ENCODE measurements around the gene PARP4.
"Not testable (repeated sequence)": the region's sequence is repeated elsewhere in the genome, so short reads cannot be mapped to it uniquely, and the experiment has no call there.

Gene PARP4

DNA sequence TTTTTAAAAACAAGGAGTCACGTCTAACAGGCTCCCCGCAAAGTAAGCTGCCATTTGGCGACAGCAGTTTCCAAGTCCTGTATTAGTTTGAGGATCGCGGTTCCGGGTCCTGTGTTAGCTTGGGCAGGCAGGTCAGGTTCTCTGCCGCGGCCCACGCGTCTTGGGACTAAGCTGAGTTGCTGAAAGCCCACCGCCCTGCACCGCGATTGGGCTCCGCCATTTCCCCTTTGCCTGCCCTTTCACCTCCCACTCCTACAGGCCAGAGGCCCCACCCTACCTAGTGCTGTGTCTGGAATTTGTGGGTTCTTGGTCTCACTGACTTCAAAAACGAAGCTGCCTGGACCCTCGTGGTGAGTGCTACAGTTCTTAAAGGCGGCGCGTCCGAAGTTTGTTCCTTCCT lies 6.8 kb downstream of the PARP4 start:
- DNase-seq: no peak

DNA sequence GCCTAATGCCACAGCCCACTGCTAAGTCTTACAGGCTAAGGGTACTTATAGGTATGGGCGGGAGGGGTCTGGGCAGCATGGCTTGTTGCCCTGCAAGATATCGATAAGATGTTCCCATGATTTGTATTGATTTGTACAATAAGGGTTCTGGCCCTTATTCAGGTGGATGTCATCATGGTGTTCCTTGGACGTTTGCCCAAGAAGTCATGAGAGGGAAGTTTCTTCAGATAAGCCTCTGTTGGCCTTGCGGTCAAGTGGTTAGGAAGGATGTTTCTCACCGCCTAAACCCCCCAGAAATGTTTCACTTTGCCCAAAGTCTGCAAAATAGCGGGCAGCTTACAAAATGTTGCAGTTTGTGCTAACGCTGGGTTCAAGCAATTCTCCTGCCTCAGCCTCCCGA lies 7.3 kb downstream of the PARP4 start:
- no peak for DNase-seq

DNA sequence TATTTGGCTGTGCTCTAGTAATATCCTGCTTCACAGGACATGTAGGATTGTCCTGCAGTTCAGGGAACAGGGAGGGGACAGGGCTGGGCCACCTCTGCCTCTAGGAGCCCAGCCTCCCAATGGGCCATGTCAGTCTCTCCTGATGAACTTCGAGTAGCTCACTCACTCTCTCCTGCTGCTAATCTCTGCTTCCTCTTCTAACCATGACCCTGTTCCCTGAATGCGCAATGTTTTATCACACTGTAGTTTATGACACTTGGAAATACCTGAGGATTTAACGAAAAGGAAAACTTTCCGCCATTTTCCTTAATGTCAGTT lies 9.2 kb downstream of the PARP4 start:
- DNase-seq: no peak

DNA sequence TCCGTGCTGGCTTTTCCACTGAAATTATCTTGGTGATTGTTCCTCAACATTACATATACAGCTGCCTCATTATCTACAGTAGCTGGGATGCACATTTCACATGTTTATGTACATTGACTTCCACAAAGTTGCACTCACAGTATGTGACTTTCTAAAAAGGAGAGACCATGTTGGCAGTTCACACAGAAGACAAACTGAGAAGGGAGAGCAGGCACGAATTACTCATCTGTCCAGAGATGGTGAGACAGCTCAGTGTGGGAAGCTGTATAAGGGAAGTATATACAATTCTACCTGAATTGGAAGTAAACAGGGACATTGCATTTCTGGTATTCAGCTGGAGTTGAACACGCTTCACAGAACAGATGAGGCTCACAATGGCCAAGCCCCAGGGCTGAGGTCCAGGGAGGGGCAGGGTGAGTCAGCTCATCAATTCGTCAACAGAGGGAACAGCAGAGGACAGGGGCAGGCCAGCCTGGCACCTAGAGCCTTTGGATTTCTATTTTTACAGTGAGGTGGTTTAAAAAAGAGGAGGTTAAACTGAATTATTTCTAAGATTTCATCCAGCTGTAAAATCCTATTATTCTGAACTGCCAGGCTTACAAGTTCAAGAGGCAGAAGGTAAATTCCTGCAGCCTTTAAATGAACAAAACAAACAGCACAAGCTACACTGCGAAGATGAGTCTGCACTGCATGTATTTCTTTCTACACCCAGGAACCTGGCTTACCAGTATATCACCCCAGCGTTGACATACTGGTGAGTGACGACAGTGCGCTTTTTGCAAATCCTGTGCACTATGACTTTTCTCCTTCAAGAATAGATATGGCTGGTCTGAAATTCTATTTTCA lies 9.8 kb downstream of the PARP4 start:
- no peak for DNase-seq

DNA sequence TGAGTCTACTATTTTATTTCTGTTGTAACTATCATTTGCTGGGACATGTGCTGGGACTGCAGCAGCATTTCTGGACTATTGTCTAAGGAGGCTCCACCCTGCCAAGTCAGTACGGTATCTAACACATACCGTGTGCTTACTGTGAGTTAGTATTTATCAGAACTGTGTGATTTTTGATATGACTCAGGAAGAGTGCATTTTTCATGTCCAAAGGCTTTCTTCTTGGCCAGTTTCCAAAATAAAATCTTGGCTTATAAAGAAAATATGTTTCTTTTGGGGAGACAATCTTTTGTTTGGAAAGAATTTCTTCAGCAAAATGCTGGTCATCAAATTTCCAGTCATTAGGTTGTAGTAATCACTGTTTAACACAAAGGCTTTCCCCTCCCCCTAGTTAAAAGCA lies 11.6 kb downstream of the PARP4 start:
- DNase-seq: no peak

DNA sequence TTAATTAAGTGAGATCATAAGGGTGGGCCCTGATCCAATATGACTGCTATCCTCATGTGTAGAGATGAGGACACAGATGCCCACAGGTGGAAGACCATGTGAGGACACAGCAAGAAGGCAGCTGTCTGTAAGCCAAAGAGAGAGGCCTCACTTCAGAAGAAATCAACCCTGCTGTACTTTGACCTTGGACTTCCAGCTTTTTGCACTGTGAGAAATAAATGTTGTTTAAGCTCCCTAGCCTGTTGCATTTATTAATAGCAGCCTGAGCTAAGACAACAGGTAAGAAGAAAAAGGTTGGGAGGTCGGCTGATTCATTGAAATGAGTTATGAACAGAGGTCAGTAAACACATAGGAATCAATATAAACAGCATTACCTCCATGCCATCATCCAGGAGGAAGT lies 14.8 kb downstream of the PARP4 start:
- DNase-seq: no peak

DNA sequence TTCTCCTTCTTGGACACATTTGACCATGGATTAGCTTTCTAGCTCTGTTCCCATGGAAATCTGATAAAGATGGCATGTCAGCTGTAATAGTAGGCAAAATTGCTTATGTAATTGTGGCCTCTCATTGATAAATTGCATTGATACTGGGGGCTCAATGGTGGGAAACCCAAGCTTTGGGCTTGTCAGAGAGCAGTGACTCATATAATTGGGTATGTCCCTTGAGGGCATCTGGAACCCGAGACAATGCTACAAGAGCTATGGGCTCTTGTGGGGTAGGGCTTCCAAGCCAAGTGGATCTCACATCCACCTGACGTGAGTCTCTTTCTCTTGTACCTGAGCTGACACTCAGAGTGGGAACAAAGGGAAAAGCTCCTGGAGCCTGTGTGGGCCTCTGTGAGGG lies 16.3 kb downstream of the PARP4 start:
- DNase-seq: not testable (repeated sequence)

DNA sequence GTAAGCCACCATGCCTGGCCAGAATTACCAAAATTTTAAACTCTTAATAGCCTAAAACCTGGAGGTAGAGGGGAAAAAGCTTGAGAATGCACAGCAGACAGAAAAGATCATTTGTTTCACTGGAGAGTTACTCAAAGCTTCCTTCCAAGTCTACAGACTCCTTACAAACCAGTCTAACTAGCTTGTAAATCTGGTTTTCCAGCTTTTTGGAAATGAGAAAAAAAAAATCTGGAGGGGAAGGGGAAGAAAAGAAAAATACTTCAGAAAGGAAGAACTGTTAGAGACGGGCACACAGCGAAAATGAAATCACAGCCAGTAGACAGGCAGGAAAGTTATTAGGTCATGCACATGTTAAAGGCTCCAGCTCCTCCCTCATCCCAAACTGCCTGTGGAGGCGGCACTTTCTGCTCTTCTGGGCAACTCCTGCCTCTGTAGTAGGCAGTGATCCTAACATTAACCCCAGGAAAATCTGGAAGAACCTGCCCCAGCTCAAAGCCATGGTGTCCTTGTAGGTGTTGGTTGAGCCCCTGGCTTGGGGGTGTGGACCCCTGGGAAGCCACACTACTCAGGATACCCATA lies 17.3 kb downstream of the PARP4 start:
- no peak for DNase-seq

DNA sequence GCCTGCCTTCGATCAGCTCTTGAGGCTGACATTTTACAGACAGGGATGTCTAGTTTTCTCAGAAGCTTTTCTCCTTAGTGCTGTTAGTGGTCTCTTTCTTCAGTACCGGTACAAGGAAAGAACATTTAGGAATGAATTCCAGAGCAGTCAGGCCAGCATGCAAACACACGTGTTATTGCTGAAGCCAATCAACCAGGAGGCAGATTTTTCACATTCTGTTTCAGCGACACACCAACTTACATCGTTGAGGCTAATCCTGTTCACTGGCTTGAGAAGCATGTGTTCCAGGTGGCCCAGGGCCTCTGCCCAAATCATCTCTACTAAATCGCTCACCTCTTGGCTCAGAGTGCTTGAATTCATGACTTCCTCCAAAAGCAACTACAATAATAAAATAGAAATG lies 19.2 kb downstream of the PARP4 start:
- DNase-seq: no peak

DNA sequence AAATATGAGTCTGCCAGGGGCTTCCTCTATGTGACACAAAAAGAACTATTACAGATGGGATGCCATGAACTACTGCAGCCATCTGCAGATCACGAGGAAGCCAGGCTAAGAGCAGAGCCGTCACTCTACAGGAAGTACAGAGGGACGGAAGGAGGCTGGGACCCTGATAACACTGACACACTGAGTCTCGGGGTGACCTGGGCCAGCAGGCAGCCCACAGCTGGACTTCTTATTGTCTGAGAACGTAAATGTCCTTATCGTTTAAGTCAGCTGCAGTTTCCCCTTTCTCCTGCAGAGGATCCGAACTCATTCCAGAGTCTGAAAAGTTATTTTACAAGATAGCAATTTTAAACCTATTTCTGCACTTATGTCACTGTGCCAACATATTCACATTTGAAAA lies 20.7 kb downstream of the PARP4 start:
- no peak for DNase-seq

DNA sequence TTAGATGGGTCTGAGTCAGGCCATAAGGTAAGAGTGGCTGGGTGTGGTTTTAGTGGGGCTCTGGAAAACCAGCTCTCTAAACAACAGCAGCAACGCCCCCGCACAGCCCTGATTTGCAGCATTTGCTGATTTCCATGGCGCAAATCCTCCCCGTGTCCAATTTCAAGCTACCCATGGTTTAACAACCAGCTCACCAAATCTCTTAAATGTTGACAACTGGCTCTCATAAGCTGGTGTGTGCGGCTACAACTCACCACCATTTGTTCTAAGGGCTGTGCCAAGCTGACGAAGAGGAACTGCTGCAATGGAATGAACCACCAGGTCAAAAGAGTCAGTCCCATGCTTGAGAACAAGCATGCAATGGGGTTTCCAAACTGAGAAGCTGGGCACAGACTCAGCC lies 22.9 kb downstream of the PARP4 start:
- no peak for DNase-seq

DNA sequence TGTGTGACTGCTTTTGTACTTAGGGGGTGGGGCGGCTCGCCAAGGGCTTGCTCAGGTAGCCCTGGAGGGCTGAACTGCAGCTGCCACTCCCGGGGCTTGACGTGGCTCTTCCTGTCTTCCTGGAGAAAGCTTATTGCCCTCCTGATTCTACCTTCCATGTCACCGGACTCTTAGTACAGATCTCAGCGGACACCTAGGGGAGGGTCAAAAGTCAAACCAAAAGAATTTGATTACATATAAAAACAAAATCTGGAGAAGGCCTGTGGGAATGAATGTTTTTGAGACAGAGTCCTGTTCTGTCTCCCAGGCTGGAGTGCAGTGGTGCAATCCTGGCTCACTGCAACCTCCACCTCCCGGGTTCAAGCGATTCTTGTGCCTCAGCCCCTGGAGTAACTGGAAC lies 24.5 kb downstream of the PARP4 start:
- not testable (repeated sequence) for DNase-seq

DNA sequence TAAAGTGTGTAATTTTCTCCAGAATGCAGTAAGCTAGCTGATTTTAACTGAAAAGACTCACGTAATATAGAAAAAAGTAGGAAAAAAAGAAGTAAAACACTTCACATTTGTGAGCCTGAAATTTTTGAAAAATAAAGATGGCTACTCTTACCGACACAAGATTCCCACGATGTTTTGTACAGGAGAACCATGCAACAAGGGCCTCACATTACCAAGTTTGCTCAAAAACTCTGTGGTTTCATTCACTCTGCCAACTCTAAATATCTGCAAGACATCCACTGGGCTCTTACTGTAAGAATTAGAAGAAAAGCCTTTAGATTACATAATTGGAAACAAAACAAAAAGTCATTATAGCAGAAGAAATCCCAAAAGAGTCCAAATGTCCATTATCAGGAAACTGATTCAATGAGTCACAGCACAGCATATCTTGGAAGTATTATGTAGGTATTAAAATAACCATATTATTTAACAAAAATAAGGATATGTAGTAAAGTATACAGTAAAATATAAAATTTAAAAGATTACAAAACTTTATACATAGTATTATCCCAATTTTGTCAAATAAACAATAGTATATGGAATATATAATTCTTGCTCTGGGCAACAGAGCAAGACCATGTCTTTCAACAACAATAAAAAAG lies 26.4 kb downstream of the PARP4 start:
- not testable (repeated sequence) for DNase-seq

DNA sequence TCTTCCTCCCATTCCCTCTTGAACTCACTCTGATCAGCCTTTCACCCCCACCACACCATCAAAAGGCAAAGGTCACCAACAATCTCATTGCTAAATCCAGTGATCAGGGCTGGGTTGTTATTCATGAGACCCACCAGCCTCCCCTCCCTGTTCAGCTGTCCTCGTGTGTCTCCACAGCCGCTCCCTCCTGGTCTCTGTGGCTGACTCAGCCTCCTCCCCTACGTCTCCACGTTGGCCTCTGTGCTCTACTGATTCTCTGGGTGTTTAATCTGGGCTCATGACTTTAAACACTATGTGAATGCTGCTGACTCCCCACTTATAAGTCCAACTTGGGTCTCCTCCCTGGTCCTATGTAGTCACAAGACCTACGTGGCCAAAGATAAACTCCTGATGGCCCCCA lies 38.9 kb downstream of the PARP4 start:
- DNase-seq: no peak

DNA sequence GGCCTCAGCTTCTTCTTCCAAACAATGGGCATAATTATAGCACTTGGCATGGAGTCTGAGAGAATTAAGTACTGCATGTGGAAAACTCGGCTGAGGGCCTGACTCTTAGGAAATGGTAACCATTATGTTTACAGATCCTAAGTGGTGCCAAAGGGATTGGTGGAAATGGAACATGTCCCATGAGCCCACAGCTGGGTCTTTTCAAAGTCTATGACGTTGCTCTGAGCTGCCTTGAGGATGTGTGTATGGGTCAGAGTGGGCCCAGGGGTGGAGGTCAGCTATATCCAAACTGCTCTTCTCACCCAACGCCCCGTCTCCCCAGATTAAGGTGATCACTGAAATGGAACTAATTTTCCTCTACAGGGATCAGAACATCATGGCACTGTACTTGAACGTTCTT lies 40.4 kb downstream of the PARP4 start:
- DNase-seq: not testable (repeated sequence)

DNA sequence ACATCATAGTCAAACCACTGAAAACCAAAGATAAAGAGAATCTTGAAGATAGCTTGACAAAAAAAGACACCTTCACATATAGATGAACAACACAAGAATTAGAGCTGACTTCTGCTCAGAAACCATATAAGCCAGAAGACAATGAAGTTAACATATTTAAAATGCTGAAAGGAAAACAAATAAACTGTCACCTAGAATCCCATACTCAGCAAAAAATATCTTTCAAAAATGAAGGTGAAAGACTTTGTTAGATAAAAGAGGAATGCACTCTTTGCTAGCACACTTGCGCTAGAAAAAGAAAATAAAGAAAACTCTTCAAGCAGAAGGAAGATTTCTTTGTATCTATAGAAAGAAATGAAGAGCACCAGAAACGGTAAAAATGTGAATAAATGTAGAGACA lies 49.5 kb downstream of the PARP4 start:
- DNase-seq: no peak

DNA sequence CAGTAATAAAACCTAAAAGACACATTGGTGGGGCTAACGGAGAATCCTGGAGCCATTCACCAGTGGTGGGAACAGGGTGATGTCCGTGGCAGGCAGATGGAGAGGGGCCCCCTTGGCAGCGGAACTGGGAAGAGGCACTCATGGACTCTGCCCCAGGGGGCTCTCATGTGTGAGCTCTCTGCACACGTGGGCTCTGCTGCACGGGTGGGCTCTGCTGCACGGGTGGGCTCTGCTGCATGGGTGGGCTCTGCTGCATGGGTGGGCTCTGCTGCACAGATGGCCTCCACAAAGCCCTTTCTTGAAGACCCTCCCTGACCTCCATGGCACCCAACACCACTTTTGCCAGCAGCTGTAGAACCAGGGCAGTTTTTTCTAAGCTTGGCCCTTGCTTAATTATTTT lies 52.3 kb downstream of the PARP4 start:
- no peak for DNase-seq

DNA sequence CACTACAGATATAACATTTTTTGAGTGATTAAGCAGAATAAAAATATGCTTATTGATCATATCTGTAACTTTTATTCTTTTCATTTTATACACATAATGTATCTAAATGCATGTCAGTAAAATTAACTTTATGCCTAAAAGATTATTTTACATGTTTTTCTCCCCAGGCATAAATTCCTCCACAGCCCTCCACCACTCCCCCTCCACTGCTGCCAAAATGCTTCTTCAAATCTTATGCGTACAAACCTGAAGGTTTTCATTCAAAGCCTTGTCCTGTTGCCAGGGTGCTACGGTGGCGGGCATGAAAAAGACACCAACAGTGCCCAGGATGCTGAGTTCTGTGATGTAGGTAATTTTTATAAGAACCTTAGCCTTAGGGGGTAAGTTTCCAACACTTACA lies 52.9 kb downstream of the PARP4 start:
- no peak for DNase-seq

DNA sequence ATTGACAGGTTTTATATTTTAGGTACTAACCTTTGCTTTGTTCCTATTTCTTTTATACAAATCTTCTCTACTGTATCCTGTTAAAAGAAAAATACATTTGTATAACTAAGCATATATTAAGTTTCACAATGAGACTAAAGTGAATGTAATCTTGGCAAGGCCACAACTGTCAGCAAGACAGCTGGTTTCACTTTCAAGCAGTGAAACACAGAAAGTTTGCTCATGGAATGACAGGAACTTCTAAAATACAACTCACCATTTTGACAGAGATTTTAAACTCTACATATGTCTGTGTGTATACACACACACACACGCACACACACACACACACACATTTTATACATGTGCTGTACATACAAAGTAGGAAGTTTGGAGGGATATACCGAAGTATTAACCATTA lies 53.3 kb downstream of the PARP4 start:
- no peak for DNase-seq

DNA sequence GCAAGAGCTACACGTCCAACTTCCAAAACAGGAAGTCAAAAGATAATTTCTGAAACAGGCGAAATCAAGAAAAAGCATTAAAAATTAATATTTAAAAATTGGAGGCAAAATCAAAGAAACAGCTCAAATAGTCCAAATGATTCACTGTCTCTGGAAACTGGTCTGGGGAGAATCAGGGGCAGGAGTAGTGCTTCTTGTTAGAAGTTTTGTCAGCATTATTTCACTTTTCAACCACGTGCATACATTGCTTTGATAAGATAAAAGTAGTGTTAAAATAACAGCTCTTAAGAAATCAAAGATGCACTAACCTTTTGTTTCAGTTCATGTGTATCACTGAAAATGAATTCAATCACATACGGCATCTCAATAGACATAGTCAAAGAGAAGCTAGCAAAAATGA lies 53.8 kb downstream of the PARP4 start:
- DNase-seq: no peak

DNA sequence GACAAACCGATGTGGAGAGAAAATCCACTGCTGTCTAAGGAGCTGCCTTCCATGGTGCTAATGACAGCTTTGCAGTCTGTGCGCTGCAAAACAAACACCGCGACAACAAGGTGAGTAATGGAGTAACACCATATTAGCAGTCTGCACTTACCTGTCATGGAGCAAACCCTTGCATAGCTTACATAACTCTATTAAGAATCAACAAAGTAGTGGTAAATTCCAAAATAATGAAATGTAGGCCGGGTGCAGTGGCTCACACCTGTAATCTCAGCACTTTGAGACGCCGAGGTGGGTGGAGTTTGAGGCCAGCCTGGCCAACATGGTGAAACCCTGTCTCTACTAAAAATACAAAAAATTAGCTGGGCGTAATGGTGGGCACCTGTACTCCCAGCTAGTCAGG lies 56.2 kb downstream of the PARP4 start:
- no peak for DNase-seq

DNA sequence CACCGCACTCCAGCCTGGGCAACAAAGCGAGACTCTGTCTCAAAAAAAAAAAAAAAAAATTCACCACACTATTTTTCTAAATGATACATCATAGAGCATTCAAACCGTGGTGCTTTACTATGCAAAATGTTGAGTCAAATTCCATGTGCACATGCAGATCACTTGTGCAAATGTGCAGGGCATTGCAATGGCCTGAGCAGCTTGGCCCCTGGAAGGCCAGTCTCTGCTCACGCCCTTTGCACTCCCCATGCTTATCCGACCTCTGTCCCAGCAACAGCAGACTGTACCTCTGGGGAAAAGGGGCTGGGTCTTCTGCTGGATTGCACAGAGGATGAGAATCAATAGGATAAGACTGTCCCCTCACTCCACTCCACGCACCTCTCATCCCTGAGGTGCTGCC lies 58.5 kb downstream of the PARP4 start:
- no peak for DNase-seq

DNA sequence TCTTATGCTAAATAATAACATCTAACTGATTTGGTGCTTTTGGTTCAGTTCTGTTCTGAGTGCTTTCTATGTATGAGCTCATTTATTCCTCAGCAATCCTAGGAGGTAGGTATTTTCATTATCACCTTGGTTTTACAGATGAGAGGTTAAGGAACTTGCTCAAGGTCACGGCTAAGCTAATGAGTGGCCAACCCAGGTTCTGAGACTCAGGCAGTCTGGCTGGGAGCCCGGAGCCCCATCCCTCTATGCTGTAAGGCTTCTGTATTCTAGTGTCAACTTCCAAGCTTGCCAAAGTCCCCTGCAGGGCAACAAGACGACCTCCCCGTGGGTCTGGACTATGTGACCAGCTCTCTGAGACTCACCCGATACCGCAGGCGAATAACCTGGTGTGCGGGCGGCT lies 60.5 kb downstream of the PARP4 start:
- DNase-seq: no peak

DNA sequence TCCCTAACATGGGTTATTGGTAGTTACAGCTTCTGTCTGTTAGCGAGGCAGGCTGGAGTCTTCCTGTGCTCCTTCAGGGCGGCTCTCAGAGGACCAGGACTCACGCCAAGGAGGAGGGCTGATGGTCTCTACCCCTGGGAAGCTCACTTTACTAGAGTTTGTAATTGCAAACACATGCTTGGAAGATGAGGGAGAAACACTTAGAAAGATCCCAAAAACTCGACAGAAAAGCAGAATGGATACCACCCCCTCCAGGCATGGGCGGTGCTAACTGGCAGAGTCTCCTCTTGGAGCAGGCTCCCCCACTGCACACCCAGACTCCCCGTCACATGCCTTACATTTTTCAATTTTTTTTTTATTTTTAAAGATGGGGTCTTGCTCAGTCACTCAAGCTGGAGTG lies 62.0 kb downstream of the PARP4 start:
- no peak for DNase-seq

DNA sequence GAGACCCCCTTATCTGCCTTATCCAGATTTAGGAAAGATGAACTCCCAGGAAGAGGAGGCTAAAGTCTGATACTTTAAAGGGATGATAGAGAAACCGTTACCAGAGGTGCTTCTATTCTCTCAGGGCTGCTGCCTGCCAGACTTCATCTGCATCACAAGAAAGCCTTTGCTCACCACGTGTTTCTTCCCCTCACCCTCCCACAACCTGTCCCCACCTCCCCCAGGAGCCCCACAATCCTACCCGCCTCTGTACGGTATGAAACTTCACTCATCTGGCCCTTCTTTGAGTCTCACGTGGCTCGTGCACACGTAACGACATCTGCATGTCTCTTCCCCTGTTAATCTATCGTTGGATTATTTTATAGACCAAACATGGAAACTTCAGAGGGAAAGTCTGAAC lies 67.7 kb downstream of the PARP4 start:
- not testable (repeated sequence) for DNase-seq

Data from effector CD4-positive, alpha-beta T cell (primary cell).